Smooth muscle cell (in vitro differentiated cells): ENCODE data around the gene NFE2. TPM values are rescaled to one million over a fixed set of nuclear protein-coding genes. Genes with fewer than 3 reads are reported as not detected.
A peak's percentile ranks its signal among the peaks of the same experiment; 100 is the strongest.
"Not testable (repeated sequence)": the region's sequence is repeated elsewhere in the genome, so short reads cannot be mapped to it uniquely, and the experiment has no call there.

ENCODE experiments used
- DNase-seq: peaks from one replicate; lab custom pipeline; 2025; ENCODE audit not compliant: unreplicated experiment; lab: John Stamatoyannopoulos, UW
- H2AFZ ChIP-seq: fragments of 200-600 bp; sonication (generic); 2 replicates; pipeline ENCODE4 v1.6.0; 2016; ENCODE audit warnings: antibody characterized with exemption, low read depth, mild to moderate bottlenecking
- H3F3A ChIP-seq: fragments of 200-600 bp; sonication (generic); 2 replicates; pipeline ENCODE4 v1.6.0; 2017; ENCODE audit warnings: antibody characterized with exemption, low read depth
- H3K27ac ChIP-seq: fragments of 200-600 bp; sonication (generic); 2 replicates; pipeline ENCODE4 v1.5.1; 2016; ENCODE audit warnings: low read depth, mild to moderate bottlenecking
- H3K27me3 ChIP-seq: fragments of 200-600 bp; sonication (generic); 2 replicates; pipeline ENCODE4 v1.6.1; 2016; ENCODE audit warnings: low read depth, mild to moderate bottlenecking
- H3K36me3 ChIP-seq: fragments of 200-600 bp; sonication (generic); 2 replicates; pipeline ENCODE4 v1.5.1; 2016; ENCODE audit warnings: low read depth
- H3K4me1 ChIP-seq: fragments of 200-600 bp; sonication (generic); 2 replicates; pipeline ENCODE4 v1.5.1; 2016; ENCODE audit warnings: low read depth
- H3K4me2 ChIP-seq: fragments of 200-600 bp; sonication (generic); 2 replicates; pipeline ENCODE4 v1.6.0; 2016; ENCODE audit warnings: mild to moderate bottlenecking
- H3K4me3 ChIP-seq: fragments of 200-600 bp; sonication (generic); 2 replicates; pipeline ENCODE4 v1.5.1; 2016; ENCODE audit warnings: mild to moderate bottlenecking
- H3K79me2 ChIP-seq: fragments of 200-600 bp; sonication (generic); 2 replicates; pipeline ENCODE4 v1.6.0; 2016; ENCODE audit warnings: low read depth, mild to moderate bottlenecking
- H3K9ac ChIP-seq: fragments of 200-600 bp; sonication (generic); 2 replicates; pipeline ENCODE4 v1.6.0; 2016; ENCODE audit warnings: low read depth
- H3K9me3 ChIP-seq: fragments of 200-600 bp; sonication (generic); replicated peaks from 2 replicates; pipeline ENCODE4 v1.5.1; 2016; ENCODE audit warnings: low read depth
- H4K20me1 ChIP-seq: fragments of 200-600 bp; sonication (generic); 2 replicates; pipeline ENCODE4 v1.6.0; 2016; ENCODE audit warnings: low read depth
- WGBS: methylation state at CpG from one replicate; pipeline ENCODE4 v1.1.7; 2016; ENCODE audit warnings: low lambda C conversion rate; 5-methylcytosine and 5-hydroxymethylcytosine counted together
- polyA plus RNA-seq: library from polyadenylated mRNA; unstranded; fragments of >200 nt; fragmentation: Nextera tagmentation; extraction: Ambion mirVana; gene quantifications from 2 replicates; pipeline ENCODE4 v1.2.1, GENCODE V29; 2016
- total RNA-seq: library from RNA; depleted of rRNA; stranded (reverse); fragments of >200 nt; gene quantifications from 2 replicates; pipeline ENCODE4 v1.2.3, GENCODE V29; 2014
- TF ChIP-seq, protein P1 (sequence below): fragments of 200-600 bp; sonication (generic); IDR thresholded peaks from 2 replicates; pipeline ENCODE4 v1.5.1; 2017; ENCODE audit warnings: borderline replicate concordance, mild to moderate bottlenecking, antibody characterized with exemption; ENCODE audit not compliant: insufficient read depth, poor library complexity, severe bottlenecking

The NFE2 gene
- total and polyA plus RNA-seq, 2 experiments from 2014 or later = 0.13 to 0.24 TPM

DNA sequence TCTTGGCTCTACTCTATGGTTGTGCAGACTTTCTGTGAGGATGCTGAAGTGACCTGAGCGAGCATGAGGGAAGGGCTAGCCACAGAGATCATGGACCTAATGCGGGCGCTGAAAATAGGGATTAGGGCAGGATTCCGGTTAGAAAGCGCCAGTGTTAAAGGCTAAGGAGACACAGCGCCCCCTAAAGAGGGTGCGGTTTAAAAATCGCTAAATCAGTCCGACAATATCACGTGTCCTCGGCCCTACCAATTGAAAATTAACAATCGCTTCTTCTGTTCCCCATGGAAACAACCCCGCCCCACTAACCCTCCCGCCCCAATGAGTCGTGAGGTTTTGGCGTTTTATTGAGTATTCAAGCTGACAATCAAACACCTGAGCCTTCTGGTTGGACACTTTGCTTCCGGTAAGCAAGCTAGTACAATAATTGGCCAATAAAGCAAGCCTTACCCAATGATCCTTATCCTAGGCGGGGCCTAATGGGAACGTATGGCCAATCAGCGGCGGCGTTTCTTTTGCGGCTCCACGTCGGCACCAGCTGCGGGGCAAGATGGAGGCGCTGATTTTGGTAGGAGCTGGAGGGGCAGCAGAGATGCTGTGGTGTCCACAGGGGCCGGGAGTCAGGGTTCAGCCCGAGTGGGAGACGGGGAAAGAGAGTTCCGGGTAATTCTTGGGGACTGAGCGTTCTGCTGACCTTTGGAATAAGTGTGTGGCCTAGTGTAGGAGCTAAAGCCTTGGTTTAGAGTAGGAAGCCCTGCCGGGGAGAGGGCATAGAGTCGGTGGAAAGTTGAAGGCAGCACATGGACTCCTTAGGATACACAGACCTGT is 24.0 kb upstream of the NFE2 start, which contains the start of gene COPZ1:
Gene COPZ1, plus strand, starts transcription at position 515 of the 825 bp plus-strand sequence. Its CDS starts 33 bp downstream, at position 548.
- peaks cover 14% of the 10 kb centered on the region for H3K4me1 ChIP-seq
- DNase-seq = peak; percentile 90
- H3F3A ChIP-seq = no peaks in the 10 kb centered on the region
- no peaks in the 10 kb centered on the region for H3K27me3 ChIP-seq
- TF ChIP-seq, protein P1, sequence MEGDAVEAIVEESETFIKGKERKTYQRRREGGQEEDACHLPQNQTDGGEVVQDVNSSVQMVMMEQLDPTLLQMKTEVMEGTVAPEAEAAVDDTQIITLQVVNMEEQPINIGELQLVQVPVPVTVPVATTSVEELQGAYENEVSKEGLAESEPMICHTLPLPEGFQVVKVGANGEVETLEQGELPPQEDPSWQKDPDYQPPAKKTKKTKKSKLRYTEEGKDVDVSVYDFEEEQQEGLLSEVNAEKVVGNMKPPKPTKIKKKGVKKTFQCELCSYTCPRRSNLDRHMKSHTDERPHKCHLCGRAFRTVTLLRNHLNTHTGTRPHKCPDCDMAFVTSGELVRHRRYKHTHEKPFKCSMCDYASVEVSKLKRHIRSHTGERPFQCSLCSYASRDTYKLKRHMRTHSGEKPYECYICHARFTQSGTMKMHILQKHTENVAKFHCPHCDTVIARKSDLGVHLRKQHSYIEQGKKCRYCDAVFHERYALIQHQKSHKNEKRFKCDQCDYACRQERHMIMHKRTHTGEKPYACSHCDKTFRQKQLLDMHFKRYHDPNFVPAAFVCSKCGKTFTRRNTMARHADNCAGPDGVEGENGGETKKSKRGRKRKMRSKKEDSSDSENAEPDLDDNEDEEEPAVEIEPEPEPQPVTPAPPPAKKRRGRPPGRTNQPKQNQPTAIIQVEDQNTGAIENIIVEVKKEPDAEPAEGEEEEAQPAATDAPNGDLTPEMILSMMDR = peak; percentile 65
- H2AFZ ChIP-seq = peak within 1 kb of the TSS; percentile 83
- peak within 1 kb of the TSS; percentile 98 for H3K9ac ChIP-seq
- H3K27ac ChIP-seq = peak within 1 kb of the TSS; percentile 88
- H3K9me3 ChIP-seq = no peaks in the 10 kb centered on the region
- WGBS = 1% methylated on average over 34 of the region's 34 CpGs
- H3K36me3 ChIP-seq = no peaks in the 10 kb centered on the region
- H4K20me1 ChIP-seq = peaks cover 10% of the 10 kb centered on the region
- peaks cover 47% of the 10 kb centered on the region for H3K79me2 ChIP-seq
- H3K4me3 ChIP-seq = peak within 1 kb of the TSS; percentile 80
- peak within 1 kb of the TSS; percentile 97 for H3K4me2 ChIP-seq

DNA sequence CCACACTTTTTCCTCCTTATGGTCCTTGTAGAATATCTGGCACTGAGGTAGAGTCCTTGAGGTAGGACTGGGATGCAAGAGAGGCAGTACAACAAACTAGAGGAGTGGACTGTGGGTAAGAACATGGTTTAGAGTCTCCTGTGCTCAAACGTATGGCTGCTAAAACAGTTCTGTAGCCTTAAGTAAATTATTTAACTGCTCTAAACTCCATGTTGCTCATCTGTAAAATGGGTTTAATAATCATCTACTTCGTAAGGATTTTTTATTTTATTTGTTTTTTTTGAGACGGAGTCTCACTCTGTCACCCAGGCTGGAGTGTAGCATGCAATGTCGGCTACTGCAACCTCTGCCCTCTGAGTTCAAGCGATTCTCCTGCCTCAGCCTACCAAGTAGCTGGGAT is 20.5 kb upstream of the NFE2 start:
- no peaks in the 10 kb centered on the region for H3K36me3 ChIP-seq
- no peaks in the 10 kb centered on the region for H3K27me3 ChIP-seq
- peaks cover 7% of the 10 kb centered on the region for H3K4me1 ChIP-seq
- H4K20me1 ChIP-seq = no peaks in the 10 kb centered on the region
- H3K9me3 ChIP-seq = no peaks in the 10 kb centered on the region
- peaks cover 13% of the 10 kb centered on the region for H3K79me2 ChIP-seq
- no peak for DNase-seq
- H3K9ac ChIP-seq = no peak overlapping the region
- 90% methylated on average over 5 of the region's 5 CpGs for WGBS
- H3K27ac ChIP-seq = no peak overlapping the region
- H2AFZ ChIP-seq = no peak overlapping the region
- H3K4me2 ChIP-seq = no peak overlapping the region
- no peak overlapping the region for H3K4me3 ChIP-seq
- TF ChIP-seq, protein P1 = no peak
- H3F3A ChIP-seq = no peaks in the 10 kb centered on the region

DNA sequence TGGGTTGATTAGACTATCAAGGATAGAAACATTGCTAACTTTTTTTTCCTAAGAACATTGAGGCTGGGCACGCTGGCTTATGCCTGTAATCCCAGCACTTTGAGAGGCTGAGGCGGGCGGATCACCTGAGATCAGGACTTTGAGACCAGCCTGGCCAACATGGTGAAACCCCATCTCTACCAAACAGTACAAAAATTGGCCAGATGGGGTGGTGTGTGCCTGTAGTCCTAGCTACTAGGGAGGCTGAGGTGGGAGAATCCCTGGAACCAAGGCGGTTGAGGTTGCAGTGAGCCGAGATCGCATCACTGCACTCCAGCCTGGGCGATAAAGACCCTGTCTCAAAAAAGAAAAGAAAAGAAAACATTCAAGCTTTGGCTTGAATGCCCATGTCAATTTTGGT is 11.5 kb upstream of the NFE2 start:
- not testable (repeated sequence) for H3K36me3 ChIP-seq, H2AFZ ChIP-seq, DNase-seq, H3K27me3 ChIP-seq, H3K4me3 ChIP-seq, H3K4me1 ChIP-seq, H3F3A ChIP-seq, H3K9me3 ChIP-seq, H3K9ac ChIP-seq, H3K27ac ChIP-seq, H3K79me2 ChIP-seq, H3K4me2 ChIP-seq, H4K20me1 ChIP-seq
- 93% methylated on average over 7 of the region's 7 CpGs for WGBS

DNA sequence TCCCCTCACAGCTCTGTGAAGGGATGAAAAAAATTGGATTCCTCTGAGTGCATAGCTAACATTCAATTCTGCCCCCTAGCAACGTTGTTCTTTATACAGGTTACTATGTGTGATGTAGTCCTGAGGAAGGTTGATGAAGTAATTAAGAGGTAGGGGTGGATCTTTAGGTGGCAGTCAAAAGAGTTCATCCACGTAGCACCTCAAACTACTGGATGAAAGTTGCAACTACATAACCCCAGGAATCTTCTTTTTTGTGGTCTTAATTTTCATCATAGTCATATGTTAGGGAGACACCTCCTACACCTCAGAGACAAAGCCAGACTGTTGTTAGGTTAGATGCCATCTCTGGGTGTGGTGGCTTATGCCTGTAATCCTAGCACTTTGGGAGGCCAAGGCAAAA is 10.2 kb upstream of the NFE2 start:
- Histone ChIP-seq H3F3A (no peaks in the 10 kb centered on the region), H3K4me1 (no peaks in the 10 kb centered on the region), H3K79me2 (no peaks in the 10 kb centered on the region), H3K4me3 (no peak overlapping the region), H3K9me3 (no peaks in the 10 kb centered on the region), H3K27me3 (no peaks in the 10 kb centered on the region), H2AFZ (no peak overlapping the region), H4K20me1 (no peaks in the 10 kb centered on the region), H3K4me2 (no peak overlapping the region), H3K9ac (no peak overlapping the region), H3K27ac (no peak overlapping the region), H3K36me3 (no peaks in the 10 kb centered on the region)
- TF ChIP-seq, protein P1 = no peak
- DNase-seq = no peak
- WGBS = 72% methylated on average over 2 of the region's 2 CpGs
